Measurements from ENCODE around the gene PLPP1.

- TF ChIP-seq, protein P1, sequence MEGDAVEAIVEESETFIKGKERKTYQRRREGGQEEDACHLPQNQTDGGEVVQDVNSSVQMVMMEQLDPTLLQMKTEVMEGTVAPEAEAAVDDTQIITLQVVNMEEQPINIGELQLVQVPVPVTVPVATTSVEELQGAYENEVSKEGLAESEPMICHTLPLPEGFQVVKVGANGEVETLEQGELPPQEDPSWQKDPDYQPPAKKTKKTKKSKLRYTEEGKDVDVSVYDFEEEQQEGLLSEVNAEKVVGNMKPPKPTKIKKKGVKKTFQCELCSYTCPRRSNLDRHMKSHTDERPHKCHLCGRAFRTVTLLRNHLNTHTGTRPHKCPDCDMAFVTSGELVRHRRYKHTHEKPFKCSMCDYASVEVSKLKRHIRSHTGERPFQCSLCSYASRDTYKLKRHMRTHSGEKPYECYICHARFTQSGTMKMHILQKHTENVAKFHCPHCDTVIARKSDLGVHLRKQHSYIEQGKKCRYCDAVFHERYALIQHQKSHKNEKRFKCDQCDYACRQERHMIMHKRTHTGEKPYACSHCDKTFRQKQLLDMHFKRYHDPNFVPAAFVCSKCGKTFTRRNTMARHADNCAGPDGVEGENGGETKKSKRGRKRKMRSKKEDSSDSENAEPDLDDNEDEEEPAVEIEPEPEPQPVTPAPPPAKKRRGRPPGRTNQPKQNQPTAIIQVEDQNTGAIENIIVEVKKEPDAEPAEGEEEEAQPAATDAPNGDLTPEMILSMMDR (IDR thresholded peaks at IDR 0.05) = no peak
- TF ChIP-seq JUN (IDR thresholded peaks at IDR 0.05) = no peak
- no peak for TF ChIP-seq EP300 (IDR thresholded peaks at IDR 0.05)
These were observed 71.2 kb downstream of the PLPP1 start for GRCh38 chr5:55463613-55464012.

All from A549 (cell line).